HG03457 (cell line): ENCODE results near the gene PAX5.

Experiments used
- ATAC-seq: cut with Tn5 transposase; IDR thresholded peaks from one replicate; pipeline ENCODE4 v1.9.1; 2021; ENCODE audit warnings: moderate number of reproducible peaks; ENCODE audit not compliant: unreplicated experiment

The PAX5 gene

DNA sequence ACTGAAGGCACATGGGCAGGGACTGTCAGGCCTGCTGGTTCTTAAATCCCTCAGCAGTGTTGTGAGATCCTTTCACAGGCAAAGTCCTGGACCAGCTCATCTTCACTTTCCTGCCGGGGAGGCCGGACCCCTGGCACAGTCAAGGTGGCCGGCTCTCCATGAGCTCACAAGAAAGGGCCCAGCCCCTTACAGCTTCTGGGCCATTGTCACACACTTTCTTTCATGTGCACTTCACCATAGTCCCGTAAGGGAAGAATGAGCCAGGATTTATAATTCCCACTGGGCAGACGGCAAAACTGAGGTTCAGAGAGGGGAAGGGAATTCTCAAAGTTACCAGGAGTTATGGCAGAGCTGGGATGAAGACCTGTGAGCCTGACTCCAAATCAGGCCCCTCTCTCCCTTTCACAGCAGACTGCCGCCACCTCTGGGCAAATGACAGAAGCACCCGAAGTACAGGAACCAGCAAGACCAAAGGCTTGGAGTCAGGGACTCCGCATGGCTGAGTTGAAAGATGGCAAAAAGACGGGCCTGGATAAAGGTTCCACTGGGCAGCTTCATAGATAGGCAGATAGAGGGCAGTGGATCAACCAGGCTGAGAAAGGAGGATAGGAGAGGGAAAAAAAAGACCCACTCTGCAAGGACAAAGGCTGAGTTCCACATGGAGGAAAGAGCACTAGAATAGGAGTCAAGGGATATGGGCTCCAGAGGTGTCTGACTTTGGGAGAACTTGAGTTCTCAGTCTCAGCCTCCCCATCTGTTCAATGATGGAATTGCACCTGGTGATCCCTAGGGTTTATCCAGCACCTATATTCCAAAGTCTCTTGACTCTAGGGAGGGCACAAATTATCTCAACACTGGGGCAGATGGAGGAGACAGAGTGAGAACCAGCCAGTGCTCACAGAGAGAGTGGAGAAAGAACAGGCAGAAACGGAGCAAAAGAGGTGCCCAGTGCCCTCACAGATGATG is 128.7 kb downstream of the PAX5 start:
- no peak for ATAC-seq

GRCh38 chr9:36903541-36904435 is 130.3 kb downstream of the PAX5 start:
- ATAC-seq = peak; percentile 49

DNA sequence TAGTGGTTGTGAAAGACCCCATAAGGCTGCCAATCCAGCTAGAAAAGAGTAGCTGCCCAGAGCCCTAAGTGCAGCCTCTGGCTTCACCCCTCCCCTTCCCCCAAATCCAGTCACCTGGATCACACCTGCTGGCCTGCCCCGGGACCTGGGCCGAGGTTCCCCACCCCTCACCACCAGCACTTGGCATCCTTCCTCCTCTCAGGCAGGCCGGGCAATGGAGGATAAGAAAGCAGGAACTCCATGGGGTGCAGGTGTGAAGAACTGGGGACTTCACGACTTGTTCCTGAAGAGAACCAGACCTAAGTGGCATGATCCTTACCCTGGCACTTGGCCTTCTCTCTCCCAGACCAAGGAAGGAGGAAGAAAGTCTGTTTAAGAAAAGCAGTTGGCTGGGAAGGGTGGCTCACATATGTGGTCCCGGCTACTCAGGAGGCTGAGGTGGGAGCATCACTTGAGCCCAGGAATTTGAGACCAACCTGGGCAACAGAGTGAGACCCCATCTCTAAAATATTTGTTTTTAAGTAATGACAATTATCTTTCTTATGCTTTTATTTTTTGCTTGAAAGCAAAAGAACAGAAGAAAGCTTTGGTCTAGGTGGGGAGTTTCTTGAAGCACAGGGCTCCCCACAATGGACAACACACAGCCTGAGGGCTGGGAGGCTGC is 131.1 kb downstream of the PAX5 start:
- no peak for ATAC-seq

GRCh38 chr9:36902080-36902716 is 131.9 kb downstream of the PAX5 start:
- ATAC-seq = no peak

GRCh38 chr9:36901528-36901927 is 132.5 kb downstream of the PAX5 start:
- no peak for ATAC-seq

DNA sequence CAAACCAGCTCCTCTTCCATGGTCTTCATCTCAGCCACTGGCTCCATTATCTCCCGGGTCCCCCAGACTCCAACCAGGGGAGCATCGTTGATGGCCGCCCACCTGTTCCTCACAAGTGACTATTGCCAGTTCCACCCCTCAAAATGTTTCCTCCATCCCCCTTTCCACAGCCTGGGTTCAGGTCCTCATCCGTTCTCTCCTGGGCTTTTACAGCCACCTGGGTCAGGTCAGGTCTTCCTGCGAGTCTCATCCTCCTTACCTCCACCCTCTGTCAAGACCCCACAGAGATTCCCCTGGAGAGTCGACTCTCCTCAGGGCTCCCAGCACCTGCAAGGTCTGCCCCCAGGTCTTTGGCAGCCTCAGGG is 133.2 kb downstream of the PAX5 start:
- no peak for ATAC-seq

DNA sequence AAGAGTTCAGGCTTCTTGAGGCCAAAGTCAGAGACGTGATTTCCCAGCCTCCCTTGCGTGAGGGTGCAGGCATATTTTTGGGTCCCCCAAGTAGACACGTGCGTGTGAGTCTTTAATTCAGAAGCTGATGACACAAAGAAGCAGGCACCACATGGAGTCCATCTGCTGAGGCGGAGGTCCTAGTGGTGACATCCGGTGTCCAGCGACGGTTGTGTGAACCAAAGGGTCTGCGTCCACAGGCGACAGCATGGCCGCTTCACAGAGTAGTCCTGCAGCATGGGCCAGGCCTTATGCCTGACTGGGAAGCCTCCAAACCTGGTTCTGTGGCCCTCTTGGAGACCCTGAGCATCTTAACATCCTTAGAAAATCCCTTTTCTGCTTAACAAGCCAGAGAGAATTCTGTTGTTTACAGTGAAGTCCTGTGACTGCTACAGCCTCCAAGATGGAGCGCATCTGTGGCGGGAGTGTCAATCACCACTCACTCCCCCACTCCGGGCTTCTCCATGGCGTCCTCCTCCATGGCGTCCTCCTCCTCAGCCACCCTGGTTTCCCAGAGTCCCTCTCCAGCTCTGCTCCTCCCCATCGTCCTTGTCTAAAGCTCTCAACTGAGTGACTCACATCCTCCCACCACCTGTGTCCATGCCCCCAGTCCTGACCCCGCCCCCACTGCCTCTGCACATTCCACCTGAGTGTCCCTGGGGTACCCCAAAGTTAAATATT is 133.8 kb downstream of the PAX5 start:
- ATAC-seq = no peak

GRCh38 chr9:36899406-36899805 is 134.7 kb downstream of the PAX5 start:
- no peak for ATAC-seq

GRCh38 chr9:36898431-36899020 is 135.5 kb downstream of the PAX5 start:
- no peak for ATAC-seq

DNA sequence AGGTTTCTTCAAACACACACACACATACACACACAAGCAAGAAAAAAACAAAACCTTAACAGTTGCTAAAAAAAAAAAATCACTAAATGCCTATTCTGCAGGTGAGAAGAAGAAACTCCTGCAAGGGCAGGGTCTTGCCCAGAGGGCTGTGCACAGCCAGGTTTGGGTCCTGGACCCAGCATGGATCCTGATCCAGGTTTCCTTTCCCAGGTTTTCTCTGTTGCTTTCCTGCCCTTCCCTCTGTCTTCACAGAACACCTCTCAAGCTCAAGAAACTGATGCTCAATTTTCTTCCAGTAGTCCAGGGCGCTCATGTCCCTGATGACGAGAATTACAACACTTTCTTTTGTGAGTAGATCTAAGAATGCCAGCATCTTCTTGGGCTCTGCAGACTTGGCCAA is 136.6 kb downstream of the PAX5 start:
- no peak for ATAC-seq

DNA sequence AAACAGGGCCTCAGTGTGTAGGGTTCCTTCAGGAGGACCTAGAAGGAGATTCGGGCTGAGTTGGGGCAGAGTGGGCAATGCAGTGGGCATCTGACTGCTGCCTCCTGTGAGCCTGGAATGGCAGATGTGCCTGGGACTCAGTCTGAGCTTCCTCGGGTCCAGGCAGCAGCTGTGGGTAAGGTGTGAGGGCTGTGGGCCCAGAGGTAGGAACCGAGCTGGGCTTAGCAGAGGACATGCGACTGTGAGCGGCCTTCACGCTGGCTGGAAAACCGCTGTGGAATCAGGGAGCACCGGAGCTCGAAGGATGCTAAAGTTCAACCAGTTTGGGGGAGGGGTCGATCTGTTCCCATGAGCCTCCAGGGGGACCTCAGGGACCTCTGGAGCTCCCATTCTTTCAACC is 137.0 kb downstream of the PAX5 start:
- no peak for ATAC-seq

DNA sequence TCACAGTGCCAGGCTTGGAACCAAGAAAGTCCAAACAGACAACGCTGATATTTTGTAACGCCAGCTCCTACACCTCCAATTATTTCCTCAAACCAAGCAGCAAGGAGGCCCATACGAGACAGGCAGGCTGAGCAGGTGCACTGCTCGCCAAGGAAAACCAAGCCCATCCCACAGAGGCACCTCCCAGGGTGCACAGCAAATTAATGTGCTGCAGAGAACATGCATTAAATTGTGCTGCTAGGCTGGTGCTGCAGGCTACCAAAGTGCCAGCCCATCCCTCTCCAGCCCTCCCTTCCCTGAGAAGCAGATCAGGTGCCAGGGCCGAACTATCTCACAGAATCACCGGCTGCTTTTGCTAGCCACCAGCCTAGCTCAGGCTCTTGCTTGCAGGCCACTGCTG is 137.8 kb downstream of the PAX5 start:
- no peak for ATAC-seq

- ATAC-seq = no peak
Observed at GRCh38 chr9:36895744-36896260, 138.3 kb downstream of the PAX5 start.

DNA sequence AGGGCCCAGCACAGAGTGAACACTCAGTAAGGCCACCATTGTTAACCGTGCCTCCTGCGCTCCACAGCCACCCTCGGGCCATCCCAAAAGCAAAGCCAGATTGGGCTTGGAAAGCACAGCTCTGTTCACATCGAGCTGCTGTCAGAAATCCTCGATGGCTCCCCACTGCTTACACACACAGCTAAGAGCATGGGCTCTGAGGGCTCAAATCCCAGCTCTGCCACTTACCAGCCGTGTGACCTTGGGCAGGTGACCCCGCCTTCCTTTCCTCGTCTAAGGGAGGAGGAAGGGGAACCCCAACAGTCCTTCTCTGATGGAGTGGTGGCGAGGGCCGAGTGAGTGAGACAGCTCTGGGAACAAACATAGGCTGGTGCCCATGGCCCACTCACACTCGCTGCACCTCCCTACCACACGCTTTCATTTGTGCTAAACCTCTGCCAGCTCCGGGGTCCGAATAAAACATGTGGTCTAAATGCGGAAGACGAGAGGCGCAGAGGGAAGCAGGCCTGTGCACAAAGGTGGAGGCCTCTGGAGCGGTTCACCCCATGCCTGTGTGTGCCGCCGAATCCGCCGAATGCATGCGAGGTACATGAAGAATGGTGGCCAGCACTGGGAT is 139.3 kb downstream of the PAX5 start:
- no peak for ATAC-seq

DNA sequence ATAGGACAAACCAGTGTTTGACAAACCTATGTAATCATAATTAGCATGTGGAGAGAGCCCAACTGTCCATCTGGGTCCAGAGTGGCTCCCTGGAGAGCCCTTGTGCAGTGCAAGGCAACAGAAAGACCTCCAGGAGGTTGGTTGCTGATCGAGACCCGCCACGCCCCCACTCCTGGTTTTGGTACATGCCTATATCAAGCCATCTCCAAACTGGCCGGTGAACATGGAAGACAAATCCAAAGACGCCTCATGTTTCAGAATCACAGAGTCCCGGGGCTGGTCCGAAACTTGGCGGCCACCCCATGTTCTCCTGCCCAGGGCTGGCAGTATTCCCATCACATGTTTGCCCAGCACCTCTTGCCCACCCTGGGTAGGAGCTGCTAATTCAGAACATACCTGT is 140.2 kb downstream of the PAX5 start:
- ATAC-seq = no peak

DNA sequence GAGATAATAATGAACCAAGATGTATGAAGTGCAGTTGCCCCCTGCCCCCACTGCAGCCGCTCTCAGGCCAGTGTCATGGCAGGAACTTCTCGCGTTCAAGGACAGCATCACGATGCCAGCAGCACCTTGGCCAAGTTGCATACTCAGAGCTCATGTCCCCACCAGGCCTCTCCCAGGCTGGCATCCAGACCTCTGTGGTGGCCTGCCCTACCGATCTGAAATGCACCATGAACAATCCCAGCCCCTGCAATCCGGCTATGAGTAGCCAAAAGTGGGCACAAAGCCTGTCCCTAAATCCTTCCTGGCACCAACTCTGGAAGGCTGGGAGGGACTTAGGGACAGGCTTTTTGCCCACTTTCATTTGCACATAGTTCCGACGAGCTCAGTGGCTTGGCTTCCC is 140.9 kb downstream of the PAX5 start:
- ATAC-seq = no peak

- ATAC-seq = no peak
Observed at GRCh38 chr9:36892279-36892678, 141.8 kb downstream of the PAX5 start.

GRCh38 chr9:36891341-36891811 is 142.7 kb downstream of the PAX5 start:
- no peak for ATAC-seq

GRCh38 chr9:36889844-36890243 is 144.2 kb downstream of the PAX5 start:
- no peak for ATAC-seq
